ENCODE data around the gene GOLGA2.

GRCh38 chr9:128244837-128245231, 31.0 kb downstream of the GOLGA2 start:
- TF ChIP-seq CTCF (conservative IDR thresholded peaks at IDR 0.05; ENCODE audit: low read length), result no peak
- TF ChIP-seq EZH2phosphoT487 (IDR thresholded peaks at IDR 0.05; ENCODE audit: borderline replicate concordance, low read depth, low read length), result no peak

All from OCI-LY7 (cell line).